Ectodermal cell (in vitro differentiated cells): Measurements from ENCODE around the gene SIMC1.

ENCODE experiments used
- H3K27ac ChIP-seq: 2 replicates; pipeline ENCODE4 v1.7.0; 2013; ENCODE audit warnings: mild to moderate bottlenecking, low read depth, low read length; ENCODE audit not compliant: insufficient read depth, poor library complexity, severe bottlenecking
- H3K27me3 ChIP-seq: 2 replicates; pipeline ENCODE4 v1.7.0; 2013; ENCODE audit warnings: mild to moderate bottlenecking, low read length; ENCODE audit not compliant: insufficient read depth, control insufficient read depth, poor library complexity, severe bottlenecking
- H3K36me3 ChIP-seq: one replicate; pipeline ENCODE4 v1.7.0; 2013; ENCODE audit warnings: low read length; ENCODE audit not compliant: control insufficient read depth, insufficient read depth
- H3K4me1 ChIP-seq: one replicate; pipeline ENCODE4 v1.7.0; 2013; ENCODE audit warnings: low read length; ENCODE audit not compliant: control insufficient read depth, insufficient read depth
- H3K4me3 ChIP-seq: 2 replicates; pipeline ENCODE4 v1.7.0; 2013; ENCODE audit warnings: low read depth, low read length, control low read depth; ENCODE audit not compliant: insufficient read depth
- H3K9me3 ChIP-seq: 2 replicates; pipeline ENCODE4 v1.7.0; 2013; ENCODE audit warnings: mild to moderate bottlenecking, low read length, moderate library complexity; ENCODE audit not compliant: control insufficient read depth
- WGBS, 2 experiments: methylation state at CpG; one replicate each; pipeline ENCODE4 v1.1.7; 2013; ENCODE audit warnings: missing lambda C conversion rate in 2 of 2; 5-methylcytosine and 5-hydroxymethylcytosine counted together

Gene SIMC1

DNA sequence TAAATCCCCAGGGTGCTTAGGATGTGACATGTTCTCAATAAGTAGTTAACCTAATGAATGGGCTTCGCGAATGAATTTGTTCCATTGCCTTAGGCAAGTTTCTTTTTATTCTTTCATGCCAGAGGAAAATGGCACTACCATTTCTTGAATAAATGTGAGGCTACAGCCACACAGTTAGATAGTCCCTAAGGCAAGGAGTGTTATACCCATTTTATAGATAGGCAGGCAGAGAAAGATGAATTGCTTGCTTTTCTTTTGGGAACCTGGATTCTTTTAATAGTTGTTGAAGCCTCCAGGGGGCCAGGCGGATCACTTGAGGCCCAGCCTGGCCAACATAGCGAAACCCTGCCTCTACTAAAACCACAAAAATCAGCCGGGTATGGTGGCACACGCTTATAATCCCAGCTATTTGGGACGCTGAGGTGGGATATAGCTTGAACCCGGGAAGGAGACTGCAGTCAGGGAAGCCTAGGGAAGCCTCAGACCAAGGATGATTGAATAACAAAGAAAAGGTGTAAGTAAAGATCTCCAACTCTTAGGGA is 149.2 kb downstream of the SIMC1 start:
- peak overlapping the region; percentile 97 for H3K4me3 ChIP-seq
- no peak overlapping the region for H3K27ac ChIP-seq
- 38 to 40% methylated on average over 8 of the region's 8 CpGs for WGBS, 2 experiments
- peaks cover 6% of the 10 kb centered on the region for H3K4me1 ChIP-seq
- H3K27me3 ChIP-seq, result no peaks in the 10 kb centered on the region
- peaks cover 13% of the 10 kb centered on the region for H3K36me3 ChIP-seq
- no peaks in the 10 kb centered on the region for H3K9me3 ChIP-seq

DNA sequence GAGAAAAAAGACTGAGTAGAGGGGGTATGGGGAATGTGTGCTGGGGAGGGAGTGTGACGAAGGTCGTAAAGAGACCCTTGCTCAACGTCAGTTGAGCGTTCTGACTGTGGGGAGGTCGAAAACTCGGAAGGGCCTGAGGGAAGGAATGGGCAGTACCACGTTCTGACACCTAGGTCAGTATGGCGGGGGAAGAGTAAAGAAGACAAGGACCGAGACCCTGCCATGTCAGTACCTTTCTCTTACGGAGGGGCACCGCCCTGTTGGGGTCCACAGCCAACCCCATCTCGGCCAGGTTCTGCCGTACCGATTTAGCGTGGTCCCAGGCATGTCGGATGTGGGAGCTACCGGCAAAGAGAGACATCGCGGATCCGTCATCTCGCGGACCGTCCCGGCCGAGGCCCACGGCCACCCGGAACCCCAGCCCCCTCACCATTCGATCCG is 149.8 kb downstream of the SIMC1 start:
- H3K36me3 ChIP-seq, result peaks cover 13% of the 10 kb centered on the region
- 1% methylated on average over 29 of the region's 29 CpGs for WGBS, 2 experiments

DNA sequence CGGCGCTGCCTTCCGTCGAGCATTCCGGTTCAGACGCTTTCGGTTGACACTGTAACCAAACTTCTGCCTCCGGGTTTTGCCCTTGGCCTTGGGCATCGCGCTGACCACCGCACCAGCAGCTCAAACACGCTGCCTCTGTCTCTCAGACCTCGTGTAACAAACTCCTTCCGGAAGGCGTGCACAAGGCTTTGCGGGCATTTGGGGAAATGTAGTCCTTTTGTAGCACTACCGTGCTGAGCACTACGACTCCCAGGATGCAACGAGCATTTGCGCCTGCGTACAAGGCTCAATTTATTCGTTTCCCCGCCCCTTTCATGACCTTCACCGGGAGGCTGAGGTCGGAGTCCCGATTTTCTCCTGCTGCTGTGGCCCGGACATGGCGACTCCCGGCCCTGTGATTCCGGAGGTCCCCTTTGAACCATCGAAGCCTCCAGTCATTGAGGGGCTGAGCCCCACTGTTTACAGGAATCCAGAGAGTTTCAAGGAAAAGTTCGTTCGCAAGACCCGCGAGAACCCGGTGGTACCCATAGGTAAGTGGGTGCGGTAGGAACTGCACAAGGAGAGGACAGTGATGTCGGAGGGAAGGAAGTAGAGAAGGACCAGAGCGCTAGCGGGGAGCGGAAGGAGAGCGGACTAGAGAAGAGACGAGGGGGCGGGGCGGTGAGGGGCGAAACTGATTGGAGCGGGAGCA is 150.4 kb downstream of the SIMC1 start, which contains the start of the genes HIGD2A and NOP16:
TSS of gene HIGD2A (plus strand) at position 308 of the 691 bp plus-strand sequence. CDS start at position 377, 69 bp downstream.
TSS of gene NOP16 (minus strand) at position 155 of the 691 bp plus-strand sequence. CDS start at position 96, 59 bp downstream.
- no peaks in the 10 kb centered on the region for H3K27me3 ChIP-seq
- H3K36me3 ChIP-seq, result peaks cover 13% of the 10 kb centered on the region
- H3K4me1 ChIP-seq, result peaks cover 6% of the 10 kb centered on the region
- H3K9me3 ChIP-seq, result no peaks in the 10 kb centered on the region
- 0 to 1% methylated on average over 47 of the region's 47 CpGs for WGBS, 2 experiments
- H3K27ac ChIP-seq, result peak within 1 kb of the TSS; percentile 97
- H3K4me3 ChIP-seq, result peak within 1 kb of the TSS; percentile 97

More for the DNA sequence above, 149.8 kb downstream of the SIMC1 start:
- Histone ChIP-seq H3K27ac (peak overlapping the region; percentile 33), H3K27me3 (no peaks in the 10 kb centered on the region), H3K9me3 (no peaks in the 10 kb centered on the region), H3K4me1 (peaks cover 6% of the 10 kb centered on the region), H3K4me3 (peak overlapping the region; percentile 97)

DNA sequence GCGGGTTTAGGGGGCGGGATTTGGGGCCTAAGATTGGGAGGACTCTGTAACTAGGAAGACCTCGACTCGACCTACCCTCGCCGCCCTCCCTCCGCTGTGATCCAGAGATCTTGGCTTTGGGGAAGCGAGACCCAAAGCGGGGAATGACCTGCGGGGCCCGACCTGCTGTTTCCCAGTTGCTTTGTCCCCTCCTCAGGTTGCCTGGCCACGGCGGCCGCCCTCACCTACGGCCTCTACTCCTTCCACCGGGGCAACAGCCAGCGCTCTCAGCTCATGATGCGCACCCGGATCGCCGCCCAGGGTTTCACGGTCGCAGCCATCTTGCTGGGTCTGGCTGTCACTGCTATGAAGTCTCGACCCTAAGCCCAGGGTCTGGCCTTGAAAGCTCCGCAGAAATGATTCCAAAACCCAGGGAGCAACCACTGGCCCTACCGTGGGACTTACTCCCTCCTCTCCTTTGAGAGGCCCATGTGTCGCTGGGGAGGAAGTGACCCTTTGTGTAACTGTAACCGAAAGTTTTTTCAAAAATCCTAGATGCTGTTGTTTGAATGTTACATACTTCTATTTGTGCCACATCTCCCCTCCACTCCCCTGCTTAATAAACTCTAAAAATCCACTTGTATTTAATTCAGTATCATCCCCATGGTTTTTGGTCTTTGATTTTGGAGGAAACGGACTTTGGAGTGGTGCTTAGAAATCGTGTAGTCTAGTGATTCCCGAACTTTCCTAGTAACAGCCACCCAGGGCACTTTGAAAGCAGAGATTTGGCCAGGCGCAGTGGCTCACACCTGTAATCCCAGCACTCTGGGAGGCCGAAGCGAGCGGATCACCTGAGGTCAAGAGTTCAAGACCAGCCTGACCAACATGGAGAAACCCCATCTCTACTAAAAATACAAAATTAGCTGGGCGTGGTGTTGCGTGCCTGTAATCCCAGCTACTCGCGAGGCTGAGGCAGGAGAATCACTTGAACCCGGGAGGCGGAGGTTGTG is 151.2 kb downstream of the SIMC1 start:
- Histone ChIP-seq H3K4me1 (peaks cover 6% of the 10 kb centered on the region), H3K36me3 (peaks cover 11% of the 10 kb centered on the region), H3K27ac (peak overlapping the region; percentile 97), H3K9me3 (no peaks in the 10 kb centered on the region), H3K27me3 (no peaks in the 10 kb centered on the region), H3K4me3 (peak overlapping the region; percentile 97)
- 30% methylated on average over 40 of the region's 41 CpGs for WGBS, 2 experiments

DNA sequence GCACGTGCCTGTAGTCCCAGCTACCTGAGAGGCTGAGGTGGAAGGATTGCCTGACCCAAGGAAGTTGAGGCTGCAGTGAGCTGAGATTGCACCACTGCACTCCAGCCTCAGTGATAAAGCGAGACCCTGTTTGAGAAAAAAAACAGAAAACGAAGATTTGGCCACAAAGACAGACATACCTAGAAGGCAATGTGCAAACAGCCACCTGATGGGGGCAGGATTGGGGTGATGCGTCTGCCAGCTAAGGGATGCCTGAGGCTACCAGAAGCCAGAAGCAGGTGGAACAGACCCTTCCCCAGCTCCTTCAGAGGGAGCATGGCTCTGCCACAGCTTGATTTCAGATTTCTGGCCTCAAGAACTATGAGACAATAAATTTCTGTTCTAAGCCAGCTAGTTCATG is 153.3 kb downstream of the SIMC1 start:
- no peaks in the 10 kb centered on the region for H3K27me3 ChIP-seq
- H3K36me3 ChIP-seq, result no peaks in the 10 kb centered on the region
- H3K9me3 ChIP-seq, result no peaks in the 10 kb centered on the region
- no peak overlapping the region for H3K4me3 ChIP-seq
- H3K4me1 ChIP-seq, result peaks cover 6% of the 10 kb centered on the region
- no peak overlapping the region for H3K27ac ChIP-seq
- 91% methylated on average over 4 of the region's 4 CpGs for WGBS, 2 experiments

DNA sequence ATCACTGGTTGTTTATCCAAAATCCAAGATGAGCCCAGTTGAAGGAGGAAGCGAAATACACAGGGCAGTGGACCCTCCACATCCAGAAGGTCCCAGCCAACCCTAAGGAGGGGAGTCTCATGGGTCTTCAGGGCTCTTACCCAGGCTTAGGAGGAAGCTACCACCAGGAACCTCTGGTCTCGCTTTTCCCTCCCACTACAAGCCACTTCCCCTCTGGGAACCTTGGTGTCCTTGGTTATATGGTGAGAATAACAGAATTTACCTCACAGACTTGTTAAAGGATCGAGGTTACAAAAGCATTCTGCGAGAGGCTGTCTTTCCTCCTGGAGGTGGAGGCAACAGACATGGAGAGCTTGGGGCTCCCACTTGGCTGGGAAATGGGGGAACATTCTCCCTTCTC is 153.8 kb downstream of the SIMC1 start:
- H3K4me1 ChIP-seq, result peaks cover 6% of the 10 kb centered on the region
- 91 to 97% methylated on average over 3 to 4 of the region's 4 CpGs for WGBS, 2 experiments
- H3K27me3 ChIP-seq, result no peaks in the 10 kb centered on the region
- H3K36me3 ChIP-seq, result no peaks in the 10 kb centered on the region
- no peak overlapping the region for H3K4me3 ChIP-seq
- no peak overlapping the region for H3K27ac ChIP-seq
- H3K9me3 ChIP-seq, result no peaks in the 10 kb centered on the region

DNA sequence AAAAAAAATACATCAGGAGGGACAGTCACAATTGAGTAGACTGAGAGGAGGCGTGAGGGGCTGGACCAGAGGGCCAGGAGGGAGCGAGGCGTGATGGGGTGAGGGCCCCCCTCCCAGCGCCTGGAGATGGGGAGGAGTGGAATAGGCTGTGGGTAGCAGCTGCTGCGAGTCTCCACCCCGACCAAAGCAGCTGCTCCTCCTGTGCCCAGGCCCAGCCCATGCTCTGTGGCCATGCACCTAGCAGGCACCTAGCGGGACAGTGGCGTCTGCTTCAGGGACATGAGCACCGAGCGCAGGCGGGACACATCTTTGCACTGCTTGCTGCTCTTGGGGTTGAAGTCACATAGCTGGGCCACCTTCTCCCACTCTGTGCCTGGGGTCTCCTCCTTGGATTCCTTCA is 154.3 kb downstream of the SIMC1 start:
- no peak overlapping the region for H3K27ac ChIP-seq
- H3K4me3 ChIP-seq, result no peak overlapping the region
- no peaks in the 10 kb centered on the region for H3K27me3 ChIP-seq
- H3K9me3 ChIP-seq, result no peaks in the 10 kb centered on the region
- WGBS, 2 experiments, result 93 to 95% methylated on average over 11 of the region's 11 CpGs
- peaks cover 3% of the 10 kb centered on the region for H3K4me1 ChIP-seq
- no peaks in the 10 kb centered on the region for H3K36me3 ChIP-seq

DNA sequence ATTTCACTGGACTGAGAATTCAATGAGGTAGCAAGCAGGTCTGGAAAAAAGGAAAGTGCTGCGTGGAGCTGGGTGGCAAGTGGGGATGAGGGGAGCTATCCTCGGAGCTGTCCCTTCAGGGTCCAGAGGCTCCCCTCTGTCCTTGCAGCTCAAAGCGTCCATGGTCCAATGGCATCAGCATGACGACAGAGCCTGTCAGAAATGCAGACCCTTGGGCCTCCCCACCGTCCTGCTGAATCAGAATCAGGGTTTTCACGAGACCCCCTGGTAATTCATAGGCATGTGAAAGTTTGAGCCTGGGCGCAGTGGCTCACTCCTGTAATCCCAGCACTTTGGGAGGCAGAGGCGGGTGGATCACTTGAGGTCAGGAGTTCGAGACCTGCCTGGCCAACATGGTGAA is 155.9 kb downstream of the SIMC1 start:
- no peak overlapping the region for H3K4me3 ChIP-seq
- WGBS, 2 experiments, result 92 to 94% methylated on average over 9 of the region's 9 CpGs
- no peaks in the 10 kb centered on the region for H3K9me3 ChIP-seq
- H3K27ac ChIP-seq, result no peak overlapping the region
- no peaks in the 10 kb centered on the region for H3K4me1 ChIP-seq
- no peaks in the 10 kb centered on the region for H3K36me3 ChIP-seq
- H3K27me3 ChIP-seq, result no peaks in the 10 kb centered on the region

DNA sequence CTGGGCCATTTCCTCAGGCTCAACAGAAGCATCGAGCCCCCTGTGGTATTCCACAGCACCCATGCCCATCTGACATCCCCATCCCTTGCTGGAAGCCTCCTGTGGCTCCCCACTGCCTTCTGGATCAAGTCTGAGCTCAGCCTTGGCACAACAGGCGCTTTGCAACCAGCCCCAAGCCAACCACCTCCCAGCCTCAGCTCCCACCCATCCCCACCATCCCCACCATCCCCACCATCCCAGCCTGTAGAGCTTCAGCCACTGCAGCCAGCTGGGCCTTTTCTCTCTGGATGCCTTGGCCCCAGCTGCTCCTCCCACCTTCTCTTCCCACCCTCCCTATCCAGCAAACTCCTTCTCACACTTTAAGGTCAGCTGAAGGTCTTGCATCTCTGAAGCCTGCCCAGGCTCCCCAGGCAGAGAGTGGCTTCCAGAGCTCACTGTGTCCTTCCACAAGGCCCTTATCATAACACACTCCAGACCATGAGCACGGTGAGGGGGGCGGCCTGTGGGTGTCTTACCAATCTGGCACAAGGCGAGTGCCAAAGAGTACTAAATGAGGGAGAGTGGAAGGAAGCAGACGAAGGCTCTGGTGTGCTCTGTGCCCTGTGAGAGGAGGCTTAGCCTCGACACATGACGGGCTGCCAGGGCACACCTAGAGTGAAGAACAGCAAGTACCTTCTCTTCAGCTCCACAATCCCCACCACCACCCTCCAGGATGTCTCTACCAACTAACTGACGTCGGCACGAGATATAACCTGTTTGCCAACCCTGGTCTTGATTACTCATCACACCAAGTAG is 156.9 kb downstream of the SIMC1 start:
- H3K9me3 ChIP-seq, result no peaks in the 10 kb centered on the region
- no peaks in the 10 kb centered on the region for H3K4me1 ChIP-seq
- no peaks in the 10 kb centered on the region for H3K36me3 ChIP-seq
- H3K4me3 ChIP-seq, result no peak overlapping the region
- no peak overlapping the region for H3K27ac ChIP-seq
- H3K27me3 ChIP-seq, result no peaks in the 10 kb centered on the region
- WGBS, 2 experiments, result 92 to 93% methylated on average over 11 of the region's 11 CpGs
